H9 (cell line): ENCODE data around the gene TENT5A. TPM values are rescaled to one million over a fixed set of nuclear protein-coding genes. Genes with fewer than 3 reads are reported as not detected.

Experiments used
- DNase-seq: peaks from one replicate; pipeline ENCODE4 v3.0.0-alpha.2; 2017
- H2AFZ ChIP-seq: one replicate; pipeline ENCODE4 v1.6.1; 2013; ENCODE audit warnings: mild to moderate bottlenecking, low read length, control low read depth, moderate library complexity
- H2AK5ac ChIP-seq: 2 replicates; pipeline ENCODE4 v1.6.1; 2013; ENCODE audit warnings: low read length, control low read depth, mixed read lengths; ENCODE audit not compliant: insufficient read length
- H2BK120ac ChIP-seq: one replicate; pipeline ENCODE4 v1.6.1; 2013; ENCODE audit warnings: low read depth, mild to moderate bottlenecking, low read length, control low read depth, inconsistent platforms; ENCODE audit not compliant: poor library complexity, severe bottlenecking
- H2BK12ac ChIP-seq: 2 replicates; pipeline ENCODE4 v1.6.1; 2013; ENCODE audit warnings: low read length, control low read depth, mixed read lengths, low read depth; ENCODE audit not compliant: insufficient read length
- H2BK15ac ChIP-seq: 2 replicates; pipeline ENCODE4 v1.6.1; 2013; ENCODE audit warnings: low read depth, low read length, control low read depth
- H2BK20ac ChIP-seq: one replicate; pipeline ENCODE4 v1.6.1; 2013; ENCODE audit warnings: low read depth, mild to moderate bottlenecking, low read length, control low read depth, inconsistent platforms; ENCODE audit not compliant: poor library complexity, severe bottlenecking
- H2BK5ac ChIP-seq: 2 replicates; pipeline ENCODE4 v1.6.1; 2013; ENCODE audit warnings: low read length, control low read depth, mixed read lengths; ENCODE audit not compliant: insufficient read length
- H3K14ac ChIP-seq: 2 replicates; pipeline ENCODE4 v1.6.1; 2013; ENCODE audit warnings: low read length, control low read depth; ENCODE audit not compliant: insufficient read depth
- H3K18ac ChIP-seq: 2 replicates; pipeline ENCODE4 v1.6.1; 2013; ENCODE audit warnings: low read depth, mild to moderate bottlenecking, mixed read lengths, low read length, control low read depth; ENCODE audit not compliant: insufficient read length
- H3K23ac ChIP-seq: 2 replicates; pipeline ENCODE4 v1.6.1; 2013; ENCODE audit warnings: low read length, control low read depth, mixed read lengths, low read depth; ENCODE audit not compliant: insufficient read length
- H3K23me2 ChIP-seq: 2 replicates; pipeline ENCODE4 v1.6.1; 2013; ENCODE audit warnings: low read depth, mild to moderate bottlenecking, mixed read lengths, low read length, control low read depth; ENCODE audit not compliant: insufficient read length, poor library complexity, severe bottlenecking
- H3K27ac ChIP-seq: 2 replicates; pipeline ENCODE4 v1.5.1; 2013; ENCODE audit warnings: low read length, control low read depth, mixed read lengths, low read depth; ENCODE audit not compliant: insufficient read length
- H3K27me3 ChIP-seq: 2 replicates; pipeline ENCODE4 v1.6.1; 2013; ENCODE audit warnings: low read length, control low read depth, inconsistent platforms; ENCODE audit not compliant: insufficient read depth
- H3K4ac ChIP-seq: 2 replicates; pipeline ENCODE4 v1.6.1; 2013; ENCODE audit warnings: low read depth, mild to moderate bottlenecking, control low read depth, inconsistent platforms, low read length, moderate library complexity
- H3K4me1 ChIP-seq: 2 replicates; pipeline ENCODE4 v1.6.1; 2013; ENCODE audit warnings: low read length, control low read depth, inconsistent platforms; ENCODE audit not compliant: insufficient read depth
- H3K4me2 ChIP-seq: 2 replicates; pipeline ENCODE4 v1.6.1; 2013; ENCODE audit warnings: low read length, control low read depth, mixed read lengths; ENCODE audit not compliant: insufficient read length, insufficient read depth
- H3K56ac ChIP-seq: 2 replicates; pipeline ENCODE4 v1.6.1; 2013; ENCODE audit warnings: low read depth, mild to moderate bottlenecking, mixed read lengths, low read length, control low read depth; ENCODE audit not compliant: insufficient read length
- H3K79me1 ChIP-seq: 2 replicates; pipeline ENCODE4 v1.6.1; 2013; ENCODE audit warnings: low read depth, mild to moderate bottlenecking, moderate library complexity, low read length, control low read depth, inconsistent platforms; ENCODE audit not compliant: insufficient read depth, poor library complexity, severe bottlenecking
- H3K79me2 ChIP-seq: 2 replicates; pipeline ENCODE4 v1.6.1; 2013; ENCODE audit warnings: low read length, control low read depth, inconsistent platforms; ENCODE audit not compliant: insufficient read depth
- H3K9ac ChIP-seq: 2 replicates; pipeline ENCODE4 v1.6.1; 2013; ENCODE audit warnings: low read length, control low read depth, mixed read lengths; ENCODE audit not compliant: insufficient read length; ENCODE audit errors: extremely low read depth
- H3K9me3 ChIP-seq: one replicate; pipeline ENCODE4 v1.6.1; 2013; ENCODE audit warnings: low read depth, low read length, inconsistent platforms; ENCODE audit not compliant: control insufficient read depth
- H3T11ph ChIP-seq: one replicate; pipeline ENCODE4 v1.6.1; 2013; ENCODE audit warnings: mild to moderate bottlenecking, low read length, control low read depth, inconsistent platforms
- H4K20me1 ChIP-seq: one replicate; pipeline ENCODE4 v1.6.1; 2013; ENCODE audit not compliant: control insufficient read depth, insufficient read length, insufficient read depth
- H4K5ac ChIP-seq: 2 replicates; pipeline ENCODE4 v1.6.1; 2013; ENCODE audit warnings: low read depth, mild to moderate bottlenecking, mixed read lengths, low read length, control low read depth; ENCODE audit not compliant: insufficient read length
- H4K8ac ChIP-seq: replicated peaks from 2 replicates; pipeline ENCODE4 v1.6.1; 2013; ENCODE audit warnings: low read length, control low read depth, mixed read lengths, low read depth; ENCODE audit not compliant: insufficient read length
- H4K91ac ChIP-seq: 2 replicates; pipeline ENCODE4 v1.6.1; 2013; ENCODE audit warnings: low read depth, mild to moderate bottlenecking, moderate library complexity, mixed read lengths, low read length, control low read depth; ENCODE audit not compliant: insufficient read length
- H3K27ac Mint-ChIP-seq, 3 experiments: 2 replicates in 2 of 3; 3 replicates in 1 of 3; pipeline ENCODE4 v1.8.0; 2020 to 2021; ENCODE audit warnings: mixed read lengths in 3 of 3, mild to moderate bottlenecking in 1 of 3, moderate library complexity in 1 of 3
- H3K27me3 Mint-ChIP-seq: 2 replicates; pipeline ENCODE4 v1.8.0; 2021; ENCODE audit warnings: low read depth, mild to moderate bottlenecking, moderate library complexity, mixed read lengths
- H3K36me3 Mint-ChIP-seq, 3 experiments: 2 replicates in 2 of 3; 3 replicates in 1 of 3; pipeline ENCODE4 v1.8.0; 2020 to 2021; ENCODE audit warnings: low read depth in 3 of 3, mixed read lengths in 3 of 3; ENCODE audit not compliant: insufficient read depth in 1 of 3
- H3K4me1 Mint-ChIP-seq, 2 experiments: 2 replicates each; pipeline ENCODE4 v1.8.0; 2020; ENCODE audit warnings: mixed read lengths in 2 of 2
- H3K4me3 Mint-ChIP-seq, 2 experiments: 2 replicates in 1 of 2; 3 replicates in 1 of 2; pipeline ENCODE4 v1.8.0; 2020 to 2021; ENCODE audit warnings: mild to moderate bottlenecking in 2 of 2, mixed read lengths in 2 of 2, moderate library complexity in 1 of 2
- H3K9me3 Mint-ChIP-seq, 2 experiments: 2 replicates in 1 of 2; 3 replicates in 1 of 2; pipeline ENCODE4 v1.8.0; 2020; ENCODE audit warnings: mild to moderate bottlenecking in 2 of 2, mixed read lengths in 2 of 2, moderate library complexity in 1 of 2
- WGBS: extraction: QIAGEN DNeasy Blood & Tissue Kit; methylation state at CpG from one replicate; pipeline ENCODE4 v1.1.7; 2013; ENCODE audit warnings: missing lambda C conversion rate, low lambda C conversion rate, mixed read lengths; ENCODE audit not compliant: insufficient read length; ENCODE audit errors: extremely low coverage; 5-methylcytosine and 5-hydroxymethylcytosine counted together
- total RNA-seq: library from RNA; stranded (reverse); gene quantifications from 2 replicates; pipeline ENCODE4 v1.2.1, GENCODE V29; 2021
- TF ChIP-seq, protein P1 (sequence below): fragments of 200-600 bp; sonication (generic); conservative IDR thresholded peaks from 3 replicates; pipeline ENCODE4 v1.8.0; 2021; ENCODE audit warnings: antibody characterized with exemption, mild to moderate bottlenecking

Gene TENT5A
- total RNA-seq, 1 experiment from 2014 or later: 1.4 TPM

DNA sequence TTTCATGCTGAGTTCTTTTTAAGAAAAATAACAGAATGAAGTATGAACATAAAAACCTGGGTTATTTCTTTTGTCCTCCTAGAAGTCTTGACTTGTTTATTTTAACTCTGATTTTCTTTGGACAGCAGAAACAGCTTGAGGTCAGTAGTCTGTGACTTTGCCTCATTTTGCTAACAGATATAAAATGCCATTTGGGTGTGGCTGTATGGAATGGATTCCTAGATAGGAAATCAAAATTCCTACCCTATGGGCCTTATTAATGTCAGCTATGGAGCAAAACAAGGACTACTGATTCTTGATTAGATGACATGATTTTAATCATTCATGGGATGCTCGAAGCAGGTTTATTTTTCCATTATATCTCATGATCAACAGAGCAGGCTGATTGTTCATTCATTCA, 46.8 kb upstream of the TENT5A start:
- Histone ChIP-seq H3K9me3 (no peaks in the 10 kb centered on the region), H3K4ac (no peak overlapping the region), H3K23me2 (no peaks in the 10 kb centered on the region), H3K27me3 (no peaks in the 10 kb centered on the region), H2BK20ac (no peak overlapping the region), H3K4me1 (no peaks in the 10 kb centered on the region), H3K23ac (no peak overlapping the region), H2BK15ac (no peak overlapping the region), H2AFZ (no peak overlapping the region), H2BK120ac (no peak overlapping the region), H4K5ac (no peak overlapping the region), H3K14ac (no peak overlapping the region), H2BK12ac (no peak overlapping the region), H4K8ac (no peak overlapping the region), H3K79me1 (no peaks in the 10 kb centered on the region), H2BK5ac (no peak overlapping the region), H2AK5ac (no peak overlapping the region), H3K27ac (no peak overlapping the region), H4K20me1 (no peaks in the 10 kb centered on the region), H3K79me2 (no peaks in the 10 kb centered on the region), H3K9ac (no peak overlapping the region), H3K18ac (no peak overlapping the region), H3K4me2 (no peak overlapping the region), H4K91ac (no peak overlapping the region), H3K56ac (no peak overlapping the region), H3T11ph (no peak overlapping the region)
- H3K4me3 Mint-ChIP-seq: no peak overlapping the region
- TF ChIP-seq, protein P1, sequence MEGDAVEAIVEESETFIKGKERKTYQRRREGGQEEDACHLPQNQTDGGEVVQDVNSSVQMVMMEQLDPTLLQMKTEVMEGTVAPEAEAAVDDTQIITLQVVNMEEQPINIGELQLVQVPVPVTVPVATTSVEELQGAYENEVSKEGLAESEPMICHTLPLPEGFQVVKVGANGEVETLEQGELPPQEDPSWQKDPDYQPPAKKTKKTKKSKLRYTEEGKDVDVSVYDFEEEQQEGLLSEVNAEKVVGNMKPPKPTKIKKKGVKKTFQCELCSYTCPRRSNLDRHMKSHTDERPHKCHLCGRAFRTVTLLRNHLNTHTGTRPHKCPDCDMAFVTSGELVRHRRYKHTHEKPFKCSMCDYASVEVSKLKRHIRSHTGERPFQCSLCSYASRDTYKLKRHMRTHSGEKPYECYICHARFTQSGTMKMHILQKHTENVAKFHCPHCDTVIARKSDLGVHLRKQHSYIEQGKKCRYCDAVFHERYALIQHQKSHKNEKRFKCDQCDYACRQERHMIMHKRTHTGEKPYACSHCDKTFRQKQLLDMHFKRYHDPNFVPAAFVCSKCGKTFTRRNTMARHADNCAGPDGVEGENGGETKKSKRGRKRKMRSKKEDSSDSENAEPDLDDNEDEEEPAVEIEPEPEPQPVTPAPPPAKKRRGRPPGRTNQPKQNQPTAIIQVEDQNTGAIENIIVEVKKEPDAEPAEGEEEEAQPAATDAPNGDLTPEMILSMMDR: no peak
- no peaks in the 10 kb centered on the region for H3K27me3 Mint-ChIP-seq
- WGBS: no CpG with 5 or more reads among the region's 1 CpG
- H3K27ac Mint-ChIP-seq: no peak overlapping the region
- peaks cover 0 to 9% of the 10 kb centered on the region in 2 experiments; a peak in 2 of 5 replicates for H3K9me3 Mint-ChIP-seq
- DNase-seq: no peak
- H3K36me3 Mint-ChIP-seq: peaks cover 0 to 6% (median 0%) of the 10 kb centered on the region in 3 experiments; a peak in 1 of 7 replicates
- H3K4me1 Mint-ChIP-seq: no peaks in the 10 kb centered on the region; a peak in 1 of 4 replicates
